CD4-positive, alpha-beta T cell (primary cell): ENCODE measurements around the gene KLC1. TPM values are rescaled to one million over a fixed set of nuclear protein-coding genes. Genes with fewer than 3 reads are reported as not detected.

ENCODE experiments used
- ATAC-seq: fragments of 200-7000 bp; cut with Tn5 transposase; one replicate; pipeline ENCODE4 v1.10.0; 2022; ENCODE audit warnings: mild to moderate bottlenecking; ENCODE audit not compliant: poor library complexity
- CTCF ChIA-PET: fragments of 350-600 bp; sonication (Branson Sonifier 250); formaldehyde crosslinking; loops from one replicate; lab custom pipeline; 2021; ENCODE audit warnings: antibody characterized with exemption, inconsistent platforms; lab: Charles Lee
- POLR2A ChIA-PET: fragments of 350-600 bp; sonication (Branson Sonifier 250); formaldehyde crosslinking; loops from one replicate; lab custom pipeline; 2021; ENCODE audit warnings: antibody characterized with exemption, inconsistent platforms; lab: Charles Lee
- DNase-seq, 14 experiments: peaks; one replicate each; pipeline ENCODE4 v3.0.0-alpha.2; 2013 to 2020; ENCODE audit warnings: mixed read lengths in 2 of 14
- H3K27ac ChIP-seq, 2 donors: one replicate each; pipeline versions ENCODE4 v1.5.1 to v1.7.0; 2013; ENCODE audit warnings: low read length in 2 of 2, low read depth in 1 of 2, mild to moderate bottlenecking in 1 of 2
- H3K27me3 ChIP-seq, 2 experiments: 1 replicate in 1 of 2; 2 replicates in 1 of 2; pipeline versions ENCODE4 v1.6.1 to v1.7.0; 2013; ENCODE audit warnings: low read length in 2 of 2, control low read depth in 1 of 2, mild to moderate bottlenecking in 1 of 2, moderate library complexity in 1 of 2; ENCODE audit not compliant: insufficient read depth in 2 of 2, control insufficient read depth in 1 of 2
- H3K36me3 ChIP-seq: one replicate; pipeline ENCODE4 v1.6.1; 2013; ENCODE audit warnings: low read length, control low read depth; ENCODE audit not compliant: insufficient read depth
- H3K4me1 ChIP-seq: one replicate; pipeline ENCODE4 v1.6.1; 2013; ENCODE audit warnings: low read length, control low read depth; ENCODE audit not compliant: insufficient read depth
- H3K4me3 ChIP-seq: one replicate; pipeline ENCODE4 v1.5.1; 2013; ENCODE audit warnings: mild to moderate bottlenecking, low read length, moderate library complexity
- H3K9me3 ChIP-seq, 2 experiments: 1 replicate in 1 of 2; 2 replicates in 1 of 2; pipeline versions ENCODE4 v1.6.1 to v1.7.0; 2013; ENCODE audit warnings: low read length in 2 of 2, mild to moderate bottlenecking in 2 of 2, control low read depth in 1 of 2, moderate library complexity in 1 of 2; ENCODE audit not compliant: control insufficient read depth in 1 of 2, insufficient read depth in 1 of 2
- H3K27ac Mint-ChIP-seq: one replicate; pipeline ENCODE4 v1.8.0; 2020; ENCODE audit warnings: mixed read lengths
- H3K27me3 Mint-ChIP-seq: one replicate; pipeline ENCODE4 v1.8.0; 2021; ENCODE audit warnings: mixed read lengths
- H3K36me3 Mint-ChIP-seq: one replicate; pipeline ENCODE4 v1.8.0; 2021; ENCODE audit warnings: low read depth, mixed read lengths
- H3K4me1 Mint-ChIP-seq: one replicate; pipeline ENCODE4 v1.8.0; 2021; ENCODE audit warnings: low read depth, mixed read lengths
- H3K4me3 Mint-ChIP-seq: one replicate; pipeline ENCODE4 v1.8.0; 2020; ENCODE audit warnings: mild to moderate bottlenecking, mixed read lengths
- H3K9me3 Mint-ChIP-seq: one replicate; pipeline ENCODE4 v1.8.0; 2020; ENCODE audit warnings: mixed read lengths
- intact Hi-C, 2 experiments: fragments of 100-400 bp; cut with DNase I in 1 of 2; cut with micrococcal nuclease in 1 of 2; formaldehyde crosslinking; loops; one replicate each; pipeline versions ENCODE4 v1.15.1 to v1.9.0; 2023 to 2025; cut with DNase I, micrococcal nuclease
- total RNA-seq, 174 experiments: library from RNA in 2 of 174; stranded (reverse) in 2 of 174; gene quantifications; one replicate each; pipeline ENCODE4 v1.2.3 and lab custom pipeline; 2021 to 2026
- TF ChIP-seq, protein P1 (sequence below): fragments of 200-600 bp; IDR thresholded peaks from one replicate; pipeline ENCODE4 v1.8.0; 2022; ENCODE audit warnings: antibody characterized with exemption, mild to moderate bottlenecking

KLC1 gene
- total RNA-seq, 2 experiments from 2014 or later, result 111 to 119 TPM

DNA sequence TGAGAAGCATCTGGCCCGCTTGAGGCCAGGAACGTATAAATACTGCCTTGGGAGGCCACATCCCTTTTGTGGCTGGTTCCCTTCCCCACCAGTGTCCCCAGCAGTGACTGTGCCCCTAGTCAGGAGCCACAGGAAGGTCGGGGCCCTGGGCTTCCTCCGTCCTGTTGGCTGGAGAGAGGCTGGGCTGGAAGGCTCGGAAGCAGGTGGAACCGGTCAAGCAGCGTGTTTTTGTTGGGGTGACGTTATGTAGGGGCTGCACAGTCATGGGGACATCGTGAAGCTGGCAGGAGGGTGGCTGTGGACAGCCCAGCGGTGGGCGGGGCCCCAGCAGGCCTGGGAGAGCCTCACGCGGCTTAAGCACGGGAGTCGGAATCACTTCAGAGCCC is 76.1 kb downstream of the KLC1 start:
- DNase-seq (no peak), ATAC-seq (no peak)
- peaks cover 33% of the 10 kb centered on the region for H3K36me3 Mint-ChIP-seq
- ChIA-PET CTCF (interaction anchor here (0.6 kb wide), 1 partner anchor 17 kb away, joined by 4 read pairs; no protein-coding TSS in a partner anchor), POLR2A (interaction anchor here (1.4 kb wide), 1 partner anchor 10 kb away, joined by 3 read pairs; the partner anchor contains the start of genes XRCC3 and ZFYVE21)
- H3K27ac Mint-ChIP-seq, result no peak overlapping the region
- H3K9me3 ChIP-seq, result no peaks in the 10 kb centered on the region
- H3K9me3 Mint-ChIP-seq, result no peaks in the 10 kb centered on the region
- H3K4me1 Mint-ChIP-seq, result no peaks in the 10 kb centered on the region
- intact Hi-C loops, result no loop called here
- H3K36me3 ChIP-seq, result peaks cover 28% of the 10 kb centered on the region
- no peak overlapping the region for H3K27ac ChIP-seq
- H3K4me3 ChIP-seq, result no peak overlapping the region
- H3K27me3 ChIP-seq, result no peaks in the 10 kb centered on the region
- TF ChIP-seq, protein P1, sequence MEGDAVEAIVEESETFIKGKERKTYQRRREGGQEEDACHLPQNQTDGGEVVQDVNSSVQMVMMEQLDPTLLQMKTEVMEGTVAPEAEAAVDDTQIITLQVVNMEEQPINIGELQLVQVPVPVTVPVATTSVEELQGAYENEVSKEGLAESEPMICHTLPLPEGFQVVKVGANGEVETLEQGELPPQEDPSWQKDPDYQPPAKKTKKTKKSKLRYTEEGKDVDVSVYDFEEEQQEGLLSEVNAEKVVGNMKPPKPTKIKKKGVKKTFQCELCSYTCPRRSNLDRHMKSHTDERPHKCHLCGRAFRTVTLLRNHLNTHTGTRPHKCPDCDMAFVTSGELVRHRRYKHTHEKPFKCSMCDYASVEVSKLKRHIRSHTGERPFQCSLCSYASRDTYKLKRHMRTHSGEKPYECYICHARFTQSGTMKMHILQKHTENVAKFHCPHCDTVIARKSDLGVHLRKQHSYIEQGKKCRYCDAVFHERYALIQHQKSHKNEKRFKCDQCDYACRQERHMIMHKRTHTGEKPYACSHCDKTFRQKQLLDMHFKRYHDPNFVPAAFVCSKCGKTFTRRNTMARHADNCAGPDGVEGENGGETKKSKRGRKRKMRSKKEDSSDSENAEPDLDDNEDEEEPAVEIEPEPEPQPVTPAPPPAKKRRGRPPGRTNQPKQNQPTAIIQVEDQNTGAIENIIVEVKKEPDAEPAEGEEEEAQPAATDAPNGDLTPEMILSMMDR, result no peak
- peaks cover 2% of the 10 kb centered on the region for H3K4me1 ChIP-seq
- no peaks in the 10 kb centered on the region for H3K27me3 Mint-ChIP-seq
- no peak overlapping the region for H3K4me3 Mint-ChIP-seq

DNA sequence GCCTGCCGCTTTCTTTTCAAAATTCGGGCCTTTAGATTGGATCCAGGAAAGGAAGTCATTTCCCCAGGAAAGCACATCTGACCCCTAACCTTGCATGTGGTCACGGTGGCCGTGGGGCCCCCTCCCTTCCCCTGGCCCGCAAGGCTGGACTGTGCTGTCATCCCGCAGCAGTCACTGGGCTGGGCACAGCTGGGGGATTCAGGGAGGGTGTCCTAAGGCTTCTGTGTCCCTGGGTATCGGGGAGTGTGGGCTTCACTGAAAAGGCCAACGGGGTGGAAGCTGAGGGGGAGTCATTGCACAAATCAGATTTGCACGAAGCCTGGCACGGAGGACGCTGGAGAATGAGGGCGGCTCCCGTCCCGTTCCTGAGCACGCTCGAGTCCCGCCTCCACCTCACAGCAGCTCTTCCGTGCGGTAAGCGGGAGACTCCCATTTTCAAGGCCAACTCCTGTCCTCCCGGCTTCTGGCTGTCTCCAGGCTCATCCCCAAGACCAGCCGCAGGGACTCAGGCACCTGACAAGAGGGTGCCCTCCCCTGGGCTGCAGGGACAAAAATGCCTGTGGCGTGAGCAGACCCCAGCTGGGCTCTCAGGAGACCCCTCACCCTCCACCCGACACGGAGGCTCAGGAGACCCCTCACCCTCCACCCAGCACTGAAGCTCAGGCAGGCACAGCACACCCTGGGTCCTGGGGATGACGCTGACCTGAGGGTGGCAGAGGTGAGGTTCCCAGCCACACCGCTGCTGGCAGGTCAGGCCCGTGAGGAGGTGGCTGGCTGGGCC is 76.7 kb downstream of the KLC1 start:
- no peak for ATAC-seq
- POLR2A ChIA-PET, result interaction anchor here (0.9 to 1.4 kb wide), 2 partner anchors 10 kb away, joined by 3 to 4 read pairs; partner anchors contain the start of genes XRCC3 and ZFYVE21
- no peaks in the 10 kb centered on the region for H3K9me3 ChIP-seq
- CTCF ChIA-PET, result no interaction called here
- DNase-seq, result no peak
- Mint-ChIP-seq H3K4me1 (no peaks in the 10 kb centered on the region), H3K27me3 (no peaks in the 10 kb centered on the region), H3K4me3 (no peak overlapping the region), H3K36me3 (peaks cover 33% of the 10 kb centered on the region), H3K9me3 (no peaks in the 10 kb centered on the region), H3K27ac (no peak overlapping the region)
- no peaks in the 10 kb centered on the region for H3K27me3 ChIP-seq
- TF ChIP-seq, protein P1, result no peak
- H3K4me3 ChIP-seq, result no peak overlapping the region
- H3K36me3 ChIP-seq, result peaks cover 23% of the 10 kb centered on the region
- peaks cover 2% of the 10 kb centered on the region for H3K4me1 ChIP-seq
- H3K27ac ChIP-seq, result no peak overlapping the region
- intact Hi-C loops, result no loop called here

DNA sequence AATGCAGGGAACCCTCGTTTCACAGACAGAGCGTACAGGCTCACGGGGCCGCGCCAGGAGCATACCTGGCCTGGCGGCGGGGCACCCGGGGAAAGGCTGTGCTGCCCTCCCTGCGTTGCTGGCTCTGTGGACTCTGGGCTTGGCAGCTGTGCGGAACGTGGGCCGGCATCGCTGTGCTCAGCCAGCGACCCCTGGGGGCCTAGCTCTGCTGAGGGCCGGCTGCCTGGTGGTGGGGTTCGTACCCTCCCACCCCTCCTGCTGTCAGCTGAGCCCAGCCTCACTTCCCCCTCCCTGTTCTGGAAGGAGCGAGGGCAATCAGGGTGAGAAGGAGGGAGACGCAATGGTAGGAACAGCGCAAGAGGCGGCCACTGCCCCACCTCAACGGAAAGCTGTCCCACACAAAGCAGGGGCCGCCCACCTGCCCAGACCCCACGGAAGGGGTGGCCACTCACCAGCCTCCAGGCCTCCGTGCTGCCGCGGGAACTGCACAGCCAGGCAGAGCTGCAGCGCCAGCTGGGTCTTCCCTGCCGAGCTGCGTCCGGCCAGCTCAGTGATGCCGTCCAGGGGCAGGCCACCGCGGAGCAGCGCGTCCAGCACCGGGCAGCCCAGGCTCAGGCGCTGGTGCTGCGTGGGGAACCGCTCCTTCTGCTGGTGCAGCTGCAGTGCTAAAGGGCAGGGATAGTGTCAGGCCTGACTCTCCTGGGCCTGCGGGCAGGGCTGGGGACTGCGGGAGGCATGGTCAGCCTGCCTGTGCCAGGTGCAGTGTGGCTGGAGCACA is 77.7 kb downstream of the KLC1 start:
- CTCF ChIA-PET, result no interaction called here
- Histone ChIP-seq H3K27me3 (no peaks in the 10 kb centered on the region), H3K4me1 (peaks cover 4% of the 10 kb centered on the region), H3K9me3 (no peaks in the 10 kb centered on the region), H3K36me3 (peaks cover 19% of the 10 kb centered on the region), H3K27ac (no peak overlapping the region), H3K4me3 (no peak overlapping the region)
- Mint-ChIP-seq H3K4me1 (no peaks in the 10 kb centered on the region), H3K27ac (no peak overlapping the region), H3K36me3 (peaks cover 27% of the 10 kb centered on the region), H3K9me3 (no peaks in the 10 kb centered on the region), H3K27me3 (no peaks in the 10 kb centered on the region), H3K4me3 (no peak overlapping the region)
- intact Hi-C loops, result no loop called here
- DNase-seq, result no peak
- no peak for ATAC-seq
- POLR2A ChIA-PET, result interaction anchor here (0.9 kb wide), 1 partner anchor 9 kb away, joined by 4 read pairs; the partner anchor contains the start of genes XRCC3 and ZFYVE21
- TF ChIP-seq, protein P1, result no peak
